ENCODE data around the gene ITGA8.

ITGA8 gene

GRCh38 chr10:15504101-15504840 lies 215.5 kb downstream of the ITGA8 start:
- no peak for TF ChIP-seq CTCF (IDR thresholded peaks at IDR 0.05)

- no peak for TF ChIP-seq CTCF (IDR thresholded peaks at IDR 0.05)
These were observed 224.7 kb downstream of the ITGA8 start for GRCh38 chr10:15494850-15495506.

- no peak for TF ChIP-seq CTCF (IDR thresholded peaks at IDR 0.05)
These were observed 227.7 kb downstream of the ITGA8 start for GRCh38 chr10:15491856-15492642.

GRCh38 chr10:15489431-15489830 lies 230.3 kb downstream of the ITGA8 start:
- no peak for TF ChIP-seq CTCF (IDR thresholded peaks at IDR 0.05)

- TF ChIP-seq CTCF (IDR thresholded peaks at IDR 0.05), result no peak
These were observed 232.3 kb downstream of the ITGA8 start for GRCh38 chr10:15487376-15487775.

GRCh38 chr10:15486404-15486803 lies 233.3 kb downstream of the ITGA8 start:
- TF ChIP-seq CTCF (IDR thresholded peaks at IDR 0.05), result no peak

- TF ChIP-seq CTCF (IDR thresholded peaks at IDR 0.05), result no peak
These were observed 233.9 kb downstream of the ITGA8 start for GRCh38 chr10:15485684-15486316.
